Stomach (tissue), 4 donors: ENCODE measurements around the gene BATF.

Source experiments
- EP300 ChIP-seq: sonication (generic); formaldehyde crosslinking; IDR thresholded peaks from one replicate; pipeline ENCODE4 v1.6.1; 2017; ENCODE audit warnings: antibody characterized with exemption
- POLR2A ChIP-seq, 4 donors: fragments of 450-650 bp; IDR thresholded peaks; one replicate each; pipeline ENCODE4 v1.6.1; 2016; ENCODE audit warnings: antibody characterized with exemption in 4 of 4, control low read depth in 2 of 4, mild to moderate bottlenecking in 1 of 4, moderate library complexity in 1 of 4
- POLR2AphosphoS5 ChIP-seq, 3 donors: sonication (generic); formaldehyde crosslinking; IDR thresholded peaks; one replicate each; pipeline ENCODE4 v1.6.1; 2016; ENCODE audit warnings: antibody characterized with exemption in 3 of 3
- TF ChIP-seq, protein P1 (sequence below), 7 experiments: fragments of 450-650 bp in 4 of 7; fragments of 200-600 bp in 3 of 7; sonication (generic) in 3 of 7; IDR thresholded peaks; one replicate each; pipeline ENCODE4 v1.5.1; 2016 to 2019; ENCODE audit warnings: antibody characterized with exemption in 7 of 7, control low read depth in 2 of 7, mild to moderate bottlenecking in 1 of 7

DNA sequence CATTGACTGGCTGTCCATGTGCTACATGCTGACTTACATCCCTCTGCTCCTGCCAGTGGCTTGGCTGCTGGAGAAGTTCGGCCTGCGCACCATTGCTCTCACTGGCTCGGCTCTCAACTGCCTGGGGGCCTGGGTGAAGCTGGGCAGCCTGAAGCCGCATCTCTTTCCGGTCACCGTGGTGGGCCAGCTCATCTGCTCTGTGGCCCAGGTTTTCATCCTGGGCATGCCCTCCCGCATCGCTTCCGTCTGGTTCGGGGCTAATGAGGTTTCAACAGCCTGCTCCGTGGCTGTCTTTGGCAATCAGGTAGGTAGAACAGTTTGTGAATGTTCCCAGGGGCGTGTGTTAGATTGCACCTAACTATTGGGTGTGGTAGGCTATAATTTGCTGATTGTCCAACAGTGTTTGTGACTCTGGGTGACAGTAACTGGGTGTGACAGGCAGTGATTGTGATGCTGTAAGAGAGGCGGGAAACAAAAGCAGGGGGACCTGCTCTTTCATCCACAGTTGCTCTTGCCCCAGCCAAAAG lies 57.1 kb downstream of the BATF start:
- TF ChIP-seq POLR2A (IDR thresholded peaks at IDR 0.05) = no peak
- TF ChIP-seq EP300 = no peak
- TF ChIP-seq, protein P1, sequence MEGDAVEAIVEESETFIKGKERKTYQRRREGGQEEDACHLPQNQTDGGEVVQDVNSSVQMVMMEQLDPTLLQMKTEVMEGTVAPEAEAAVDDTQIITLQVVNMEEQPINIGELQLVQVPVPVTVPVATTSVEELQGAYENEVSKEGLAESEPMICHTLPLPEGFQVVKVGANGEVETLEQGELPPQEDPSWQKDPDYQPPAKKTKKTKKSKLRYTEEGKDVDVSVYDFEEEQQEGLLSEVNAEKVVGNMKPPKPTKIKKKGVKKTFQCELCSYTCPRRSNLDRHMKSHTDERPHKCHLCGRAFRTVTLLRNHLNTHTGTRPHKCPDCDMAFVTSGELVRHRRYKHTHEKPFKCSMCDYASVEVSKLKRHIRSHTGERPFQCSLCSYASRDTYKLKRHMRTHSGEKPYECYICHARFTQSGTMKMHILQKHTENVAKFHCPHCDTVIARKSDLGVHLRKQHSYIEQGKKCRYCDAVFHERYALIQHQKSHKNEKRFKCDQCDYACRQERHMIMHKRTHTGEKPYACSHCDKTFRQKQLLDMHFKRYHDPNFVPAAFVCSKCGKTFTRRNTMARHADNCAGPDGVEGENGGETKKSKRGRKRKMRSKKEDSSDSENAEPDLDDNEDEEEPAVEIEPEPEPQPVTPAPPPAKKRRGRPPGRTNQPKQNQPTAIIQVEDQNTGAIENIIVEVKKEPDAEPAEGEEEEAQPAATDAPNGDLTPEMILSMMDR (IDR thresholded peaks at IDR 0.05) = no peak
- no peak for TF ChIP-seq POLR2AphosphoS5 (IDR thresholded peaks at IDR 0.05)
